HG03378 (cell line): Measurements from ENCODE around the gene RBM6.
"Not testable (repeated sequence)": the region's sequence is repeated elsewhere in the genome, so short reads cannot be mapped to it uniquely, and the experiment has no call there.

Source experiments
- ATAC-seq: cut with Tn5 transposase; IDR thresholded peaks from one replicate; pipeline ENCODE4 v1.9.1; 2021; ENCODE audit warnings: mild to moderate bottlenecking, moderate library complexity; ENCODE audit not compliant: unreplicated experiment

The RBM6 gene, protein sequence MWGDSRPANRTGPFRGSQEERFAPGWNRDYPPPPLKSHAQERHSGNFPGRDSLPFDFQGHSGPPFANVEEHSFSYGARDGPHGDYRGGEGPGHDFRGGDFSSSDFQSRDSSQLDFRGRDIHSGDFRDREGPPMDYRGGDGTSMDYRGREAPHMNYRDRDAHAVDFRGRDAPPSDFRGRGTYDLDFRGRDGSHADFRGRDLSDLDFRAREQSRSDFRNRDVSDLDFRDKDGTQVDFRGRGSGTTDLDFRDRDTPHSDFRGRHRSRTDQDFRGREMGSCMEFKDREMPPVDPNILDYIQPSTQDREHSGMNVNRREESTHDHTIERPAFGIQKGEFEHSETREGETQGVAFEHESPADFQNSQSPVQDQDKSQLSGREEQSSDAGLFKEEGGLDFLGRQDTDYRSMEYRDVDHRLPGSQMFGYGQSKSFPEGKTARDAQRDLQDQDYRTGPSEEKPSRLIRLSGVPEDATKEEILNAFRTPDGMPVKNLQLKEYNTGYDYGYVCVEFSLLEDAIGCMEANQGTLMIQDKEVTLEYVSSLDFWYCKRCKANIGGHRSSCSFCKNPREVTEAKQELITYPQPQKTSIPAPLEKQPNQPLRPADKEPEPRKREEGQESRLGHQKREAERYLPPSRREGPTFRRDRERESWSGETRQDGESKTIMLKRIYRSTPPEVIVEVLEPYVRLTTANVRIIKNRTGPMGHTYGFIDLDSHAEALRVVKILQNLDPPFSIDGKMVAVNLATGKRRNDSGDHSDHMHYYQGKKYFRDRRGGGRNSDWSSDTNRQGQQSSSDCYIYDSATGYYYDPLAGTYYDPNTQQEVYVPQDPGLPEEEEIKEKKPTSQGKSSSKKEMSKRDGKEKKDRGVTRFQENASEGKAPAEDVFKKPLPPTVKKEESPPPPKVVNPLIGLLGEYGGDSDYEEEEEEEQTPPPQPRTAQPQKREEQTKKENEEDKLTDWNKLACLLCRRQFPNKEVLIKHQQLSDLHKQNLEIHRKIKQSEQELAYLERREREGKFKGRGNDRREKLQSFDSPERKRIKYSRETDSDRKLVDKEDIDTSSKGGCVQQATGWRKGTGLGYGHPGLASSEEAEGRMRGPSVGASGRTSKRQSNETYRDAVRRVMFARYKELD

DNA sequence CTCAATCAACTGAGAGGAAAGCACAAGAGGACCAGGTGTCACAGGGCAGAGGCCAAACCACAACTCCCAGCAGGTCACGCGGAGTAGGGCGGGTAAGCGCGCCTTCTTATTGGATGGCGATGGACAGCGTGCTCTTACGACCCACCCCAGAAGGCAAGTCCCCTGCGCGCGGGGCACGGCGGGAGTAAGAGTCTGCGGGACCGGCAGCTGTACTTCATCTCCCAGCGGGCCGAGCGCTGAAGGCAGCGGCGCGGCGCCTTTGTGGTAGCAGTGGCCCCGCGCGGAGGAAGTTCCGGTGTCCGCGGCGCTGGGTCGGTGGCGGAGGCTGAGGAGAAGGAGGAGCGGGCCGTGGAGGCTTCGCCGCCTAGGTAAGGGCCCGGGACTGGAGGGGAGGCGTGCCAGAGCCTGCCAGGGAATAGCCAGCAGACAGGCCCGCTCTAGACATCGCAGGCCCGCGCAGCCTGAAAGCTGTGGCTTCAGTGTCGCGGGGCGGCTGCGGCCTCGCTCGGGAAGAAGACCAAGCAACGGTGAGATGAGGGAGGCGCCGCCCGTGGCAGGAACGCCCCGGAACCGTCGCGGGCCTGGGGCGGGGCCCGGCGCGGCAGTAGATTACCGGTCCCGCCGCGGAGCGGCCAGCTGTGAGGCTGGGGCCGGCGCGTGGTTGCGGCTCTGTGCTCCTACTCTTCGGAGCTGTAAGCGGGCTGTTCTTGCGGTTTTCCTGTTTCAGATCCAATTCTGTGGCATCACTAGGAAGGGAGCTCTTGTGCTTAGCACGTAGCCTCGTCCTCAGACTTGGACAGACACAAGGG, at the start of gene RBM6:
Gene RBM6 (plus strand): TSS at position 293 of the 809 bp plus-strand sequence. CDS start 22,492 bp downstream, outside the sequence.
- peak; percentile 83 for ATAC-seq

DNA sequence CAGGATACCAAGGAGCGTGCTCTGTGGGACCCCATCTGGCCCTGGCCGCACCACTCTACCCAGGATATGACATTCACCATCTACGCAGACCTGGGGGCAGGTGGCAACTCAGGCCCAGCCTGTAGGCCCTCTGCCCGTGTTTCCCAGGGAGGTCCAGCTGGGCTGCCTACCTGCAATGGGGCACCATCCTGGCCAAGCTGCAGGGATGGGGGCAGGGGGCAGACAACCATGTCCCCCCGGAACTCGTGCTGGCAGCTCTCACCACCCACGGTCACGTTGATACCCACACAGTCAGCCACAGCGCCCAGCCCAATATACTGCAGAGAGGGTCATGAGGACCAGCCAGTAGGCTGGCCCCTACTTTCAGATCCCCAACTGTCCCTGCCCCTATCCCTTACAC, 44.2 kb upstream of the RBM6 start:
- no peak for ATAC-seq

DNA sequence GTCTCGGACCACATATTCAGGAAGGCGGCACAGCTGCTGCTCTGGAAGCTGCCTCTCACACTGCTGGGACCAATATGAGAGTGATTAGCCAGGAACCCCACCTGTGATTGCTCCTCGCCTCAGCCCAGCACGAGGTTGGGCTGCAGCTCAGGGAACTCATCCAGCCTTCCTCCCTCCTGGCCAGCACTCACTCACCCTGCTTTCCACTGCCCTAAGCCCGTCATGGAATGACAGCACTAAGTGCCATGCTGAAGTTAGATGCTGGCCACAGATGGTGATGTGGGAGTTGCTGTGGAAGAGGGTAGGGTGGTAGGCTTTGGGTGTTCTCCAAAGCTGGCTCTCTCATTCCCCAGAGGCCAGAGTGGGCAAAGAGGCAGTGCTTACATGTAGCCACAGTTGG, 43.6 kb upstream of the RBM6 start:
- ATAC-seq, result no peak

DNA sequence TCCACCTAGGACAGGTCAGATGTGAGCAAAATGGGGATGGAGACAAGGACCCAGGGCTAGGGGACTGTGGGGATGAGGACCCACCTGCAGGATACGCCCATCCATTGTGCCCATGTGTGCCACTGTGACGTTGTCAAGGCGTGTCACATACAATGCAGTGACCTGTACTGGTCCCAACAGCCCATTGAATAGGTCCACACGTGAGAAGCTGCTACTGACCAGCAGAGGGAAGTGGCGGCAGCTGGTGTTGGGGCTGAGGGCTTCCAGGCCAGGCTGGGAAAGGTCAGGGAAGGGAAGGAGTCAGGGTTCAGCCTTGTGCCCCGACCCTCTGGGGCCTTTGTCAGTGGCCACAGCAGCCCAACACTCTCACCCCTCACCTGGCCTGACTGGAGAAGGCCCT, 41.0 kb upstream of the RBM6 start:
- ATAC-seq, result no peak

DNA sequence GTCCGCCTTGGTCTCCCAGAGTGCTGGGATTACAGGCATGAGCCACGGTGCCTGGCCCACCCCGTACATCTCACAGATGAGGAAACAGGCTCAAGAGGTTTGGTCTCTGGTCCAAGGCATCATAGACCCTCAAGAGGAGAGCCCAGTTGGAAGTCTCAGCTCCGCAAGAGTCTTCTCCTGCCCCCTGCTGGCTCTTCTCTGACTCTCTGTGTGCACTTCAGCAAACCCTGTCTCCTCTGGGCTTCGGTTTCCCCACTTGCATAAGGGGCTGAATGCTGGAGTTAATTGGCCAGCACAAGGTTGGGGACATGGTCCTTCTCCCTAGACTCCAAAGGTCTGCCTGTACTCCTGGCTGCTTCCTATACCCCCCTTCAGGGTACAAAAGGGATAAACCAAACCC, 40.1 kb upstream of the RBM6 start:
- no peak for ATAC-seq

DNA sequence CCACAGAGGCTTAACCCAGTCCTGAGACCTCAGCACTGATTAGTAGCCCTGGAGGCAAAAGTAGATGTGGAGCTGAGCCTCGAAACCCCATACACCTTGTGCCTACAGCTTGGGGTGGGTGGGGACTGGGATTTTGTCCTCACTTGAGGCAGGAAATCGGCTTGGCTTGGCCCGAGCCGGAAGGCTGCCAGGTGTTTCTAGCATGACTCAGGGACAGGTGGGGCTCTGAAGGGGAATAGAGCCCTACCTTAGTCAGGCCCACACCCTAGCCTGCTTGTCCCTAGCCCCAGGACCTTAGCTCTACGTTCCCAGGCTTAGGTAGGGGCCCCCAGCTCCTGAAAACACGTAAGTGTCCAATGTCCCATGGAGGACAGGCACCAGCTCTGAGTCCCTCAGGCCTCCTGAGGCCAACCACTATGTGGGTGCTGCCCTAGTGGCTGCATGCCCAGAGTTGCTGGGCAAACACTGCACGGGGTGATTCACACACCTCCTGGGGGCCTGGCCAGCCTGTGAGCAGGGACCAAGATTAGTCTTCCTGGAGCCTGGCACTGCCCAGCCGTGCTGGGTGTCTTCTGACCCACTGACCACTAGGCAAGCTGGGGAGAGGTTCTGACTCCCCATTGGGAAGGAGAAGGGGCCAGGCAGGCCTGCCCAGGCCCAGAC, 39.3 kb upstream of the RBM6 start:
- ATAC-seq, result no peak

DNA sequence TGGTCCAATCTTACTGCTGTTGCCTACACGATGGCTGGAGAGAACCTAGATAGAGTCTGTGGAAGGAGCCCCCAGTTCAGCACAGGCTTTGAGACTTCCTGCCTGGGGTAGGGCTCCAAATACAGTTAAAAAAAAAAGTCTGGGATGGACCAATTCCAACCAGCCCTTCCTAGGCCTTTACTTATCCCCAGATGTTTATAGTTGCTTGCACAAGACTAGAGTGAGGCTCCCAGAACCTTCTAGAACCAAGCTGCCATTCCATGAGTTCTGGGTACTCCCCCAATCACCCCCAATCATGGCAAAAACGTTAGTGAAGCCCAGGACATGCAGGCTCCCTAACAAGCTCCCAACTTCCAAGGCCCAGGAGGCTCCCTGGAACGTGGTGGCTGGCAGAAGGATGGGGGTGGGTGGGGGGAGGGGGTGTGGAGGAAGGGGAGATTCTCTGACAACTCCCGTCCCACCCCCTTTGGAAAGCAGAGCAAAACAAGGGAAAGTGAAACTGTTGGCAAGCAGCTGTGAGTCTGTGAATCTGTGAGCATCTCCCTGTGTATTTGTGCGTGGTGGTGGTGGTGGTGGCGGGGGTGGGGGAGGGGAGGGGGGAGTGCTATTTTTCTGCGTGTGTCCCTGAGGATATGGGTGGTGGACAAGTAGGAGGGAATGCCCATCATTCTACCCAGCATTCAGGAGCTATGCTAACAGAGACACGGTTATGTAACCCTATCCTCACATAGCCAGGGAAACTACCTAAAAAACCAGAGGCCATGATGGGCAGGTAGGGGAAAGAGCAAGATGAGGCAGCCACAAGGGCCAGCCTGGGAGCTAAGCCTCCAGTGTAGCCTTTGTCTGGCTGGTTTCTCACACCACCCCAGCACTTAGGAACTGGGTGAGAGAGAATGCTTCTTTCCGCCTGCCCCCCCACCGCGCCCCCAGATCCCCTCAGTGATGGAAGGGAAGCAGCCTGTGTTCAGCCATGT, 38.3 kb upstream of the RBM6 start:
- ATAC-seq, result no peak

DNA sequence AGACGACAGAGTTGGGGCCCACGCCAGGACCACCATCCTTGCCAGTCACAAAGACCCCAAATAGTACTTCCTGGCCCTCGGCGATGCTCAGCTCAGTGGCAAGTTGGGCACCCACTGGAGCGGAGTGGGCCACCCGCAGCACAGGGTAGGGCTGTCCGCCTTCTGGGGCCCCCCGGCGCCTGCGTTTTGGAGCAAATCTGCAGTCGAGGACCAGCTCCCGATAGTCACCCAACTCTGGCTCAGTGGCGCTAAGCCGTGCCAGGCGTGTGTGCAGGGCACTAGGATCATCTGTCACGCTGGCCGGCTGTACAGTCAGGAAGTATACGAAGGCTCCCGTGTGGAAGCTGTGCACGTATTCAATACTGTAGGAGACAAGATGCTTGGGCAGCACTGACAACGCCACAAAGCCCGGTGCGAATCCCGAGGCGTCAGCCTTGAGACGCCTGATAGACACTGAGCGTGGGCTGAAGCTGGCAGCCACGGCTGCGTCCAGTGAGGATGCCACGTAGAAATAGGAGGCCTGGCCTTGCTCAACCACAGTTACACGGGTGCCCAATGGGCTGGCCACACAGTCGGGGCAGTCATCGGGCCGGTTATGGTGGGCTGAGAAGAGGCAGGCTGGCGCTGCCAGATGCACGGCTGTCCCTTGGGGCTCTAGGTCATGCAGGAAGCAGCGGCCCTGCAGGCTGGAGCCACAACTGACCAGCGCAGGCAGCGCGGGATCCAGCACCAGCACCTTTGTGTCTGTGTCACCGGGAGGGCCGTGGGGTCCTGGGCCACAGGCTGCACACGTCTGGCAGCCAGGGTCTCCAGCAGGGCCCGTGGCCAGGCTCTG, 37.2 kb upstream of the RBM6 start:
- ATAC-seq, result no peak

DNA sequence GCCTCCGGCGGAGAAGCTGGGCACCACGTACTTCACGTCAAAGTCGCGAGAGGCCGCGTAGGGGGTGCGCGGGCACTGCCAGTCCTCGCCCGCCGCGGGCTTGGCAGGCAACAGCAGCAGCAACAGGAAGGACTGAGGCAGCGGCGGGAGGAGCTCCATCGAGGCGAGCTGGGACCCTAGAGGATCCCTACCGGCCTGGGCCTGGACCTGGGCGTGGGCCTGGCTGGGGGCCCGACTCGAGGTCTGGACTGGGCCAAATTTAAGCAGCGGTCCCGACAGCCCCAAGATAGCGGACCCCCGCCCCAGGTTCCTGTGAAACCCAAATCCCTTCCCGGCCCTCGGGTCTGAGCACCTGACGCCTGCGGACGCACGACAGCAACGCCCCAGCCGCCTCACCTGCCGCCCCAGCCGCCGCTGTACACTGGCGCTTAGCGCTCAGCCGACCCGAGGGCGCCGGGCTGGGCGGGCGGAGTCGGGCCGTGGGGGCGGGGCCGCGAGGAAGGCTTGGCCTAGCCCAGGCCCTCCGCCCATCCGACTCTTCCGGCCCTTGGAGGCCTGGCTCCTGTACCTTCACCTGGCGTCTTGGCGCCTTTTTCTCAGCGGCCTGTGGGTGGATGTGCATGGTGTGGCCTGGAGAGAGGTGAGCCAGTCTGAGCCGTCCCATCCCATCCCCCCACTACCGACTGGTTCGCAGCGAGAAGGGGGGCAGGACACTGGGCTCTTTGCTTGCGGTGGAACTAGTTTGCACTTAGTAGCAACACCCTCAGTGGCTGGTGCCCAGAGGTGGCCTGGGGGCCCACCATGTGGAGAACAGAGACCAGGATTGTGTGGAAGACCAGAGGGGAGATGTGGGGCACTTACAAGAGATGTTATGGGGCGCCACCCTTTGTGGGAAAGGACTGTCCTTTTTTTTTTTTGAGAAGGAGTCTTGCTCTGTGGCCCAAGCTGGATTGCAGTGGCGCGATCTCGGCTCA, 36.2 kb upstream of the RBM6 start, which contains the start of gene MST1R:
Gene MST1R (minus strand): TSS at position 423 of the 974 bp plus-strand sequence. CDS start 264 bp downstream, at position 159.
- ATAC-seq, result no peak

DNA sequence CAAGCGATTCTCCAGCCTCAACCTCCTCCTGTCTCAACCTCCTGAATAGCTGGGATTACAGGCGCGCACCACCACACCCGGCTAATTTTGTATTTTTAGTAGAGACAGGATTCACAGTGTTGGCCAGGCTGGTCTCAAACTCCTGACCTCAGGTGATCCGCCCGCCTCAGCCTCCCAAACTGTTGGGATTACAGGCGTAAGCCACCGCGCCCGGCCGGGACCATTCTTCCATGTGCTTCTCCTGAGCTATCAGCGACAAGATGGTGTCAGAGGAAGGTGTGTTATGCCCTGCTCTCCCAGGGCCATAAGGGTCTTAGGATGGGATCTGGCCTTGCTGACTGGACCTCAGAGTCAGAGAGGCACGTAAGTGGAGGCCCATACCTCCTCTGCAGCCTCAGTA, 35.5 kb upstream of the RBM6 start:
- not testable (repeated sequence) for ATAC-seq

DNA sequence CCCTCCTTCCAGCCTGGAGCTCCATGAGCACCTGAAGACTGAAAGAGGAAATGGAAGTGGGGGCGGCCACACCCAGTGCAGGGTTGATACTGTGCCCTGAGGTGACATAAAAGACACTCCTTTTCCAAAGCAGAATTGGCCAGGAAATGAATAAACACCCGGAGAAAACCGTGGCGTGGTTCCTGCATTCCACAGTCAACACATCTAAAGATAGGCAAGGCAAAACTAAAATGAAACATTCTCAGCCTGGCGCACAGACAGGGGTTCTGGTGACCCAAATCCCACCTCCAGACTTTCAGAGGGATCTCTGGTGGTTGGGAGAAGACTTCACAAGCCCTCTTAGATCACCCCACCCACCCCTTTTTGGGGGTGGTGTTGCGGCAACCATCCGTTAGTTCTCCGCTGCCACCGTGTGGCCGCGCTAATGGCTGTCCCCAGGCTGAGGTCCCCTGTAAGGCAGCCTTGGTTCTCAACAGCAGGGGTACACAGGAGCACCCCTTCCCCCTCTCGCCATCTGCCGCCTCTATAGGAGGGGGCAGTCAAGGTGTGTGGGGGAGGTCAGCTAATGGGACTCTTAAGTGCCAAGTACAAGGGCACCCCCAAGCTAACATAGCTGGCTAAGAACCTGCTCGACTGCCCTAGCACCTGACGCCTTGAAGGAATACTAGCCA, 33.7 kb upstream of the RBM6 start:
- no peak for ATAC-seq

DNA sequence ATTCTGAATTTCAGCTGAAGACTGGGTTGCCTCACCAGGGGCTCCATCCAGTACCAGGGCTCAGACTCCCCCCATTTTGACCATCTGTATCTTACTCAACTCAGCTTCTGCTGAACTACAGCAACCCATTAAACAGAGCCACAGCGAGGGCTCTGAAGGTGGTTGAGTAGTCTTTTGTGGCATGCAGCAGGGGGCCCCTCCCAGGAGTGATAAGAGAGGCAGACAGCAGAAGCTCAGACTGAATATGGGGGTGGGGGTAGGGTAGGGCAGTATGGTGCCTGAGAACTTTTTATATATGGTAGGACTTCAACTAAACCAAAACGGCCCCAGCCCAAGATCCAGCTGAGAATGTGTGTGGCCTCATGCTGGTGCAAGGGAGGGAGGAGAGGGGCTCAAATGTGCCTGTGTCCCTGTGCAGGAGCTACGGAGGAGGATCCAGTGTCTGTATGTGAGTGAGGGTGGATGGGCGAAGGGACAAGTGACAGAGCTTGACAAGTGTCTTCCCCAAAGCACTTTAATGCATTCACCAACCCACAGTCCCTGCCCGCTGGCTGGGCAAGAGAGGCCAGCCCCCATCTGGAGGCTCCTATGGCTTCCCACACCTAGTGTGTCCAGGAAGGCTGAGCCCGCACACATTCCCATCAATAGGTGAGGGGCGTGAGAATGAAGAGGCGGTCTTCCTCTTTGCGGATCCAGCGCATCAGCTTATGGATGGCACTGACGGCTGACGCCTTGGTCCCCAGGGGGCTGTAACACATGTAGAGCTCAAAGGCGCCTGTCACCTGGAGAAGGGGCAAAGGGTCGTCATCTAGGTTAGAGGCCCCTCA, 31.4 kb upstream of the RBM6 start:
- ATAC-seq, result no peak

DNA sequence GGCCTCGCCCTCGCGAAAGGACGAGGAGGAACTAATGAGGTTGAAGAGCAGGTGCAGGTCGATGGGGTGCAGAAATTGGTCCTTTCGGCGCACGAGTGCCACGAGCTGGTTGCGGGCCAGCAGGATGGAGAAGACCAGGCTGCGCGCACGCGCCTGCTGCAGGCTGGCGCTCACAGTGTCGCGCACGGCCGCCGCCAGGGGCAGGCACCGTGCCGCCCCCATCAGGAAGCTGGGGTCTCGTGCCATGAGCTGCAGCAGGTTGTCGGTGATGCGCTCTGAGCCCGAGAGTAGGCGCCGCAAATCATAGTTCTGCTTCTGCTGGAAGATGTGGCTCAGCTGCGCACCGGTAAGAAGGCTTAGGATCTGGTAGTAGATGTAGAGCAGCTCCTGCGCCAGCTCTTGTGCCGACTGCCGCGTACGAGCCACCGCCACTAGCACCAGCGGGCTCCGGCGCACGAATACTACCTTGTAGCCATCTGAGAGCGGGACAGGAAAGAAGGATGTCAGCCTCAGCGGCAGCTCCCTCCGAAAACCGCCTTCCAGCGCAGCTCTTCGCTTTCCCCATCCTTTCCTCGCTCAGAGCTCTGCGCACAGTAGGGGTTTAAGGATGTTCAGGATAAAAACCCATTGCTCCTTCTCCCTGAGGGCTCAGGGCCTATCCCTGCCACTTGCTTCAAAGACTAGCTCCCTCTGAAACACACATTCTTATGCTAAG, 29.4 kb upstream of the RBM6 start:
- no peak for ATAC-seq

DNA sequence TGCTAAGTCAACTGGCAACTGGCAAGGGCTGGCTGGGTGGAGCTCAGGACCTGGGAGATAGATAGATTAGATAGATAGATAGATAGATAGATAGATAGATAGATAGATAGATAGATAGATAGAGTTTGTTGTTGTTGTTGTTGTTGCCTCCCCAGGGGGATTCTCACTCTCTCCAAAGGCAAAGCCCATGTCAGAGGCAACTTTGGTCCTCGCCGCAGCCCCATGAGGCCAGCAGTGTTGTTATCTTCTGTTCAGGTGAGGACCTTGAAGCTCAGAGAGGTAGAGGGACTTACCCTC, 28.9 kb upstream of the RBM6 start:
- ATAC-seq, result no peak

DNA sequence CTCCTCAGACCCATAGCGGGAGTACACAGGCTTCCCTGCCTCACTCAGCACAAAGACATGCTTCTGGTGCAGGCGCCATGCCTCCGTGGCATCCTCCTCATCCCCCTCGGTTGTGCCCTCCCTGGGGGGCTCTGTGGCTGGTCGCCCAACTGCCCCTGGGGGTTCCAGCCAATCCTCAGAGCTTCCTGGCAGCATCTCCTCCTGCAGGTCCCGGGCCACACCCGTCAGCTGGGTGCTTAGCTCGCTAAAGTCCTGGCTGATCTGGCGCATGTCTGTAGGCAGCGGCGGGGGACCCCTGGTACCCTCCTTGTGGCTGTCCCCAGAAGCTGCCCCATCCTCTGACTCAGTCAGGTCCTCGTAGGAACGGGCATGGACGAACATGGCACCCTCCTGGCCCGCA, 28.3 kb upstream of the RBM6 start:
- no peak for ATAC-seq
